Measurements from ENCODE around the gene ORAI3. TPM values are rescaled to one million over a fixed set of nuclear protein-coding genes. Genes with fewer than 3 reads are reported as not detected.

Gene ORAI3
- total RNA-seq, 1 donor from 2014 or later, result 10.2 TPM

DNA sequence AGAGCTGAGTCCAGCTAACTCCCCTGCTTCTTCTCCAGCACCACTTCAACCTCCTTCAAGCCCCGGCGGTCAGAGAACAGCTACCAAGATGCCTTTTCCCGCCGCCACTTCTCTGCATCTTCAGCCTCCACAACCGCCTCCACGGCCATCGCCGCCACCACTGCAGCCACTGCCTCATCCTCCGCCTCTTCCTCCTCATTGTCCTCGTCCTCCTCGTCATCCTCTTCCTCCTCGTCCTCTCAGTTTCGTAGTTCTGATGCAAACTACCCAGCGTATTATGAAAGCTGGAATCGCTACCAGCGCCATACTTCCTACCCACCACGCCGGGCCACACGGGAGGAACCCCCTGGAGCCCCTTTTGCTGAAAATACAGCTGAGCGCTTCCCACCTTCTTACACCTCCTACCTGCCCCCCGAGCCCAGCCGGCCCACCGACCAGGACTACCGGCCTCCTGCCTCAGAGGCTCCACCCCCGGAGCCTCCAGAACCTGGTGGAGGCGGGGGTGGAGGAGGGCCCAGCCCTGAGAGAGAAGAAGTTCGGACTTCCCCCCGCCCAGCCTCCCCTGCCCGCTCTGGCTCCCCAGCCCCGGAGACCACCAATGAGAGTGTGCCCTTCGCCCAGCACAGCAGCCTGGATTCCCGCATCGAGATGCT, 15.8 kb downstream of the ORAI3 start:
- TF ChIP-seq EZH2 (IDR thresholded peaks at IDR 0.05), result no peak
- no peak for TF ChIP-seq EZH2phosphoT487 (IDR thresholded peaks at IDR 0.05)

DNA sequence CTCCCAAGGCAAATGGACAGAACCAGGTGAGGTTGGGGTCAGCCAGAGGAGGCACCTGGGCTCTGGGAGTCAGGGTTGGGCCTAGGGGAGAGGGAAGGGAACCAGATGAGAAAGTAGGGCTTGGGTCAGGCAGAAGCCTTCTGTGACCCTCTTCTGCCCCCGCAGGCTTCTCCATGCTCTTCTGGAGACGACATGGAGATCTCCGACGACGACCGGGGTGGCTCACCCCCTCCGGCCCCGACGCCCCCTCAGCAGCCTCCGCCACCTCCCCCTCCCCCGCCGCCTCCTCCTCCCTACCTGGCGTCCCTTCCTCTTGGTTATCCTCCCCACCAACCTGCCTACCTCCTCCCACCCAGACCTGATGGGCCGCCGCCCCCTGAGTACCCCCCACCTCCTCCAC, 16.6 kb downstream of the ORAI3 start:
- H3K27ac Mint-ChIP-seq, result no peak overlapping the region
- no peak overlapping the region for H3K4me2 ChIP-seq
- peaks cover 7% of the 10 kb centered on the region for H4K20me1 ChIP-seq (ENCODE audit: low read depth)
- peaks cover under 1% of the 10 kb centered on the region for H3K79me2 ChIP-seq (ENCODE audit: low read depth)
- no peak for DNase-seq (ENCODE audit: low spot score)
- peaks cover 7% of the 10 kb centered on the region for H3K27me3 Mint-ChIP-seq (ENCODE audit: insufficient read depth, low read depth)
- H3K4me1 Mint-ChIP-seq, result no peaks in the 10 kb centered on the region
- peaks cover 5% of the 10 kb centered on the region for H3K36me3 ChIP-seq
- H3K9ac ChIP-seq, result no peak overlapping the region
- no peaks in the 10 kb centered on the region for H3F3A ChIP-seq (ENCODE audit: low read depth)
- no peak overlapping the region for H3K4me3 ChIP-seq
- H3K9me3 Mint-ChIP-seq, result no peaks in the 10 kb centered on the region
- H3K4me1 ChIP-seq, result no peaks in the 10 kb centered on the region
- H3K36me3 Mint-ChIP-seq, result peaks cover 38% of the 10 kb centered on the region
- H3K27ac ChIP-seq, result no peak overlapping the region
- no peaks in the 10 kb centered on the region for H3K9me3 ChIP-seq (ENCODE audit: low read depth)
- TF ChIP-seq, protein P1, sequence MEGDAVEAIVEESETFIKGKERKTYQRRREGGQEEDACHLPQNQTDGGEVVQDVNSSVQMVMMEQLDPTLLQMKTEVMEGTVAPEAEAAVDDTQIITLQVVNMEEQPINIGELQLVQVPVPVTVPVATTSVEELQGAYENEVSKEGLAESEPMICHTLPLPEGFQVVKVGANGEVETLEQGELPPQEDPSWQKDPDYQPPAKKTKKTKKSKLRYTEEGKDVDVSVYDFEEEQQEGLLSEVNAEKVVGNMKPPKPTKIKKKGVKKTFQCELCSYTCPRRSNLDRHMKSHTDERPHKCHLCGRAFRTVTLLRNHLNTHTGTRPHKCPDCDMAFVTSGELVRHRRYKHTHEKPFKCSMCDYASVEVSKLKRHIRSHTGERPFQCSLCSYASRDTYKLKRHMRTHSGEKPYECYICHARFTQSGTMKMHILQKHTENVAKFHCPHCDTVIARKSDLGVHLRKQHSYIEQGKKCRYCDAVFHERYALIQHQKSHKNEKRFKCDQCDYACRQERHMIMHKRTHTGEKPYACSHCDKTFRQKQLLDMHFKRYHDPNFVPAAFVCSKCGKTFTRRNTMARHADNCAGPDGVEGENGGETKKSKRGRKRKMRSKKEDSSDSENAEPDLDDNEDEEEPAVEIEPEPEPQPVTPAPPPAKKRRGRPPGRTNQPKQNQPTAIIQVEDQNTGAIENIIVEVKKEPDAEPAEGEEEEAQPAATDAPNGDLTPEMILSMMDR (IDR thresholded peaks at IDR 0.05), result no peak
- TF ChIP-seq EZH2 (IDR thresholded peaks at IDR 0.05) (no peak), EZH2phosphoT487 (IDR thresholded peaks at IDR 0.05) (no peak)
- H3K27me3 ChIP-seq, result no peaks in the 10 kb centered on the region
- no peak overlapping the region for H2AFZ ChIP-seq (replicated peaks)
- H3K4me3 Mint-ChIP-seq, result no peak overlapping the region

More for the DNA sequence above, 15.8 kb downstream of the ORAI3 start:
- H3K4me1 Mint-ChIP-seq, result no peaks in the 10 kb centered on the region
- Histone ChIP-seq H3K4me3 (no peak overlapping the region), H3K79me2 (ENCODE audit: low read depth) (peaks cover 8% of the 10 kb centered on the region), H3F3A (ENCODE audit: low read depth) (no peaks in the 10 kb centered on the region), H3K27ac (no peak overlapping the region), H3K27me3 (no peaks in the 10 kb centered on the region), H3K36me3 (peaks cover 11% of the 10 kb centered on the region), H3K4me2 (no peak overlapping the region), H4K20me1 (ENCODE audit: low read depth) (peaks cover 8% of the 10 kb centered on the region), H2AFZ (replicated peaks) (no peak overlapping the region), H3K4me1 (no peaks in the 10 kb centered on the region), H3K9ac (no peak overlapping the region), H3K9me3 (ENCODE audit: low read depth) (no peaks in the 10 kb centered on the region)
- H3K27me3 Mint-ChIP-seq (ENCODE audit: insufficient read depth, low read depth), result peaks cover 7% of the 10 kb centered on the region
- no peaks in the 10 kb centered on the region for H3K9me3 Mint-ChIP-seq
- no peak for DNase-seq (ENCODE audit: low spot score)
- H3K4me3 Mint-ChIP-seq, result no peak overlapping the region
- peaks cover 39% of the 10 kb centered on the region for H3K36me3 Mint-ChIP-seq
- no peak overlapping the region for H3K27ac Mint-ChIP-seq

DNA sequence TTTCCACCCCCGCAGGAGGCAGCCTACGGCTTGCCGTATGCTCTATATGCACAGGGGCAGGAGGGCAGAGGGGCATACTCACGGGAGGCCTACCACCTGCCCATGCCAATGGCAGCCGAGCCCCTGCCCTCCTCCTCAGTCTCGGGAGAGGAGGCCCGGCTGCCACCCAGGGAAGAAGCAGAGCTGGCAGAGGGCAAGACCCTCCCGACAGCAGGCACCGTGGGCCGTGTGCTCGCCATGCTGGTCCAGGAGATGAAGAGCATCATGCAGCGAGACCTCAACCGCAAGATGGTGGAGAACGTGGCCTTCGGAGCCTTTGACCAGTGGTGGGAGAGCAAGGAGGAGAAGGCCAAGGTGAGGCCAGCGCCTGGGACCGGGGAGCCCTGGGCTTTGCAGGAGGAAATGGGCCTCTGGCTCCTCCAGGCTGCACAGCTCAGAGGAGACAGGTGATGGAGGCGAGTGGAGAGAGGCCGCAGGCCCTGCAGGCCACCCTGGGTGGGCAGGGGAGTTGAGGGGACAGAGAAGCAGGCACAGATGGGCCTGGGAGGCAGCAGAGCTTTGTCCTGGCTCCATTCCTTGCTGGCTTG, 17.3 kb downstream of the ORAI3 start:
- H3K27ac Mint-ChIP-seq, result no peak overlapping the region
- H3K36me3 Mint-ChIP-seq, result peaks cover 40% of the 10 kb centered on the region
- Histone ChIP-seq H2AFZ (replicated peaks) (no peak overlapping the region), H3K4me3 (no peak overlapping the region), H3K27ac (no peak overlapping the region), H3K36me3 (peaks cover 4% of the 10 kb centered on the region), H3K4me1 (no peaks in the 10 kb centered on the region), H4K20me1 (ENCODE audit: low read depth) (peaks cover 7% of the 10 kb centered on the region), H3K9me3 (ENCODE audit: low read depth) (no peaks in the 10 kb centered on the region), H3K79me2 (ENCODE audit: low read depth) (no peaks in the 10 kb centered on the region), H3K4me2 (no peak overlapping the region), H3K9ac (no peak overlapping the region), H3F3A (ENCODE audit: low read depth) (no peaks in the 10 kb centered on the region), H3K27me3 (no peaks in the 10 kb centered on the region)
- no peaks in the 10 kb centered on the region for H3K4me1 Mint-ChIP-seq
- no peaks in the 10 kb centered on the region for H3K9me3 Mint-ChIP-seq
- H3K27me3 Mint-ChIP-seq (ENCODE audit: insufficient read depth, low read depth), result peaks cover 7% of the 10 kb centered on the region
- TF ChIP-seq, protein P1 (IDR thresholded peaks at IDR 0.05), result no peak
- no peak for TF ChIP-seq EZH2 (IDR thresholded peaks at IDR 0.05)
- TF ChIP-seq EZH2phosphoT487 (IDR thresholded peaks at IDR 0.05), result no peak
- H3K4me3 Mint-ChIP-seq, result no peak overlapping the region
- no peak for DNase-seq (ENCODE audit: low spot score)

DNA sequence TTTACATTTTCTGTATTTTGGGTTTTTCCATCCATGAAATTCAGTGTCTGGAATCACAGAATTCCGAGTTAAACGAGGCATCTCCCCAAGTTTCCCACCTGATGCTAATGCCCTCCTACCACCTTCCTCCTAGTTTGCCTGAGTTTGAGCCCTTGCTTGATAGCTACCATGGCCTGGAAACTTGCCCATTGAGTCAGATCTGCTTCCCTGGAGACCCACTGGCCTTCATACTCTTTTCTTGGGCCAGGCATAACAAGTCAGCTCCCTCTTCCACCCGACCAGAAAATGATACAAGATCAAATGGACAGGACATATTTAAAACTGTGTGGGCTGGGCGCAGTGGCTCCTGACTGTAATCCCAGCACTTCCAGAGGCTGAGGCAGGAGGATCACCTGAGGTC, 18.9 kb downstream of the ORAI3 start:
- Histone ChIP-seq H3K4me2 (no peak overlapping the region), H3K36me3 (peaks cover under 1% of the 10 kb centered on the region), H3K4me3 (no peak overlapping the region), H3K9ac (no peak overlapping the region), H3K27ac (no peak overlapping the region), H3K79me2 (ENCODE audit: low read depth) (no peaks in the 10 kb centered on the region), H3K4me1 (no peaks in the 10 kb centered on the region), H3F3A (ENCODE audit: low read depth) (no peaks in the 10 kb centered on the region), H3K27me3 (no peaks in the 10 kb centered on the region), H3K9me3 (ENCODE audit: low read depth) (no peaks in the 10 kb centered on the region), H2AFZ (replicated peaks) (no peak overlapping the region), H4K20me1 (ENCODE audit: low read depth) (peaks cover 7% of the 10 kb centered on the region)
- Mint-ChIP-seq H3K4me1 (no peaks in the 10 kb centered on the region), H3K27ac (no peak overlapping the region), H3K36me3 (peaks cover 43% of the 10 kb centered on the region), H3K9me3 (no peaks in the 10 kb centered on the region), H3K4me3 (no peak overlapping the region), H3K27me3 (ENCODE audit: insufficient read depth, low read depth) (peaks cover 4% of the 10 kb centered on the region)
- TF ChIP-seq EZH2 (IDR thresholded peaks at IDR 0.05), result no peak
- TF ChIP-seq, protein P1 (IDR thresholded peaks at IDR 0.05), result no peak
- TF ChIP-seq EZH2phosphoT487 (IDR thresholded peaks at IDR 0.05), result no peak
- no peak for DNase-seq (ENCODE audit: low spot score)
